ENCODE measurements around the gene SP1.

DNA sequence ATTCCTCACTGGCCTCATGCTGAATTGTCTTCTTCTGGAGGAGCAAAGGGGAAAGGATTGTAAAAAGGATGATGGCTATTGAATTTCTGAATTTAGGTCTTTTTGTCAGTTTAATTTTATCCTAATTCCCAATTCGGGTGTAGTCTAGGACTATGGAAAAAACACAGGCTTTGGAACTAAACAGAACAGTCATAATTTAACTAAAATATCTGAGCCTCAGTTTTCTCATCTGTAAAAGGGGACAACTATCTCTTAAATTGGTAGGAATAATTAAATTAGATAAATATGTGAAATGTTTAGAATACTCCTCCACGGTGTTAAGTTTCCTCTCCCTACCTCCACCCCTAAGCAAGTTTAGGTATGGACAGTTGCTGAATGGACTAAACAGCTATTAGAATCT is 3.2 kb upstream of the SP1 start:
- TF ChIP-seq, protein P1, sequence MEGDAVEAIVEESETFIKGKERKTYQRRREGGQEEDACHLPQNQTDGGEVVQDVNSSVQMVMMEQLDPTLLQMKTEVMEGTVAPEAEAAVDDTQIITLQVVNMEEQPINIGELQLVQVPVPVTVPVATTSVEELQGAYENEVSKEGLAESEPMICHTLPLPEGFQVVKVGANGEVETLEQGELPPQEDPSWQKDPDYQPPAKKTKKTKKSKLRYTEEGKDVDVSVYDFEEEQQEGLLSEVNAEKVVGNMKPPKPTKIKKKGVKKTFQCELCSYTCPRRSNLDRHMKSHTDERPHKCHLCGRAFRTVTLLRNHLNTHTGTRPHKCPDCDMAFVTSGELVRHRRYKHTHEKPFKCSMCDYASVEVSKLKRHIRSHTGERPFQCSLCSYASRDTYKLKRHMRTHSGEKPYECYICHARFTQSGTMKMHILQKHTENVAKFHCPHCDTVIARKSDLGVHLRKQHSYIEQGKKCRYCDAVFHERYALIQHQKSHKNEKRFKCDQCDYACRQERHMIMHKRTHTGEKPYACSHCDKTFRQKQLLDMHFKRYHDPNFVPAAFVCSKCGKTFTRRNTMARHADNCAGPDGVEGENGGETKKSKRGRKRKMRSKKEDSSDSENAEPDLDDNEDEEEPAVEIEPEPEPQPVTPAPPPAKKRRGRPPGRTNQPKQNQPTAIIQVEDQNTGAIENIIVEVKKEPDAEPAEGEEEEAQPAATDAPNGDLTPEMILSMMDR (IDR thresholded peaks at IDR 0.05): no peak
- no peak for TF ChIP-seq POLR2A (IDR thresholded peaks at IDR 0.05)
